A549 (cell line): ENCODE results near the gene UAP1. TPM values are rescaled to one million over a fixed set of nuclear protein-coding genes. Genes with fewer than 3 reads are reported as not detected.

Source experiments
- ATAC-seq, 2 experiments: fragments of 200-7000 bp in 1 of 2; fragments of >200 bp in 1 of 2; cut with Nextera tagmentation in 1 of 2; cut with Tn5 transposase in 1 of 2; 3 replicates each; pipeline versions ENCODE4 v1.8.0 to v1.9.1; 2018 to 2020; ENCODE audit warnings: mild to moderate bottlenecking in 1 of 2, moderate library complexity in 1 of 2
- CTCF ChIA-PET: fragments of 300-600 bp; sonication (Branson Sonifier 250); formaldehyde crosslinking; extraction: SDS; loops from one replicate; lab custom pipeline; 2021; ENCODE audit warnings: antibody characterized with exemption, inconsistent platforms; lab: Yijun Ruan, JAX
- POLR2A ChIA-PET: fragments of 350-600 bp; formaldehyde crosslinking; extraction: SDS; loops from one replicate; lab custom pipeline; 2021; ENCODE audit warnings: antibody characterized with exemption, inconsistent platforms; lab: Yijun Ruan, JAX
- DNase-seq, 2 experiments: peaks; one replicate each; pipeline versions ENCODE4 v3.0.0 to v3.0.0-alpha.2; 2011 to 2016; ENCODE audit warnings: low read depth in 1 of 2, low spot score in 1 of 2
- FAIRE-seq: peaks from 2 replicates; lab custom pipeline; 2011; peaks lifted over from hg19 to GRCh38; lab: Jason Lieb, UNC
- H3K27ac ChIP-seq, 2 experiments: fragments of >200 bp; sonication (Bioruptor Twin); formaldehyde crosslinking; 3 replicates each; pipeline ENCODE4 v1.5.1; 2016 to 2017
- H3K4me1 ChIP-seq: fragments of >200 bp; sonication (Bioruptor Twin); formaldehyde crosslinking; 3 replicates; pipeline ENCODE4 v1.6.1; 2016
- H3K4me2 ChIP-seq: fragments of >200 bp; sonication (Bioruptor Twin); formaldehyde crosslinking; 3 replicates; pipeline ENCODE4 v1.6.1; 2016
- H3K4me3 ChIP-seq: fragments of >200 bp; sonication (Bioruptor Twin); formaldehyde crosslinking; 3 replicates; pipeline ENCODE4 v1.5.1; 2016
- H3K9me3 ChIP-seq: fragments of >200 bp; sonication (Bioruptor Twin); formaldehyde crosslinking; 3 replicates; pipeline ENCODE4 v1.6.1; 2016
- CHD4 ChIP-seq: fragments of 200-600 bp; sonication (generic); IDR thresholded peaks from 2 replicates; pipeline ENCODE4 v1.6.1; 2016; ENCODE audit warnings: antibody characterized with exemption, mild to moderate bottlenecking, borderline replicate concordance
- E2F6 ChIP-seq: IDR thresholded peaks from 2 replicates; pipeline ENCODE4 v1.6.1; 2012; ENCODE audit warnings: low read depth, borderline replicate concordance
- ELK1 ChIP-seq: fragments of 150-350 bp; IDR thresholded peaks from 2 replicates; pipeline ENCODE4 v1.6.1; 2014; ENCODE audit warnings: low read depth, mild to moderate bottlenecking, low read length
- FOSB ChIP-seq: fragments of 250-450 bp; sonication (Bioruptor Pico); IDR thresholded peaks from 2 replicates; pipeline ENCODE4 v1.5.0; 2020; ENCODE audit warnings: mild to moderate bottlenecking, moderate library complexity
- FOSL2 ChIP-seq, 2 experiments: fragments of 450-650 bp in 1 of 2; fragments of >200 bp in 1 of 2; sonication (Bioruptor Twin) in 1 of 2; formaldehyde crosslinking; IDR thresholded peaks; 2 replicates each; pipeline versions ENCODE4 v1.5.0 to v1.6.1; 2016 to 2020; ENCODE audit warnings: mild to moderate bottlenecking in 1 of 2, moderate library complexity in 1 of 2
- FOXS1 ChIP-seq: fragments of 250-450 bp; sonication (Bioruptor Pico); IDR thresholded peaks from 2 replicates; pipeline ENCODE4 v1.5.0; 2020; ENCODE audit warnings: mild to moderate bottlenecking, moderate library complexity
- HEYL ChIP-seq: fragments of 250-450 bp; sonication (Bioruptor Pico); IDR thresholded peaks from 2 replicates; pipeline ENCODE4 v1.8.0; 2021; ENCODE audit warnings: mild to moderate bottlenecking, moderate library complexity
- HMGXB4 ChIP-seq: fragments of 250-450 bp; sonication (Bioruptor Pico); IDR thresholded peaks from 2 replicates; pipeline ENCODE4 v1.5.0; 2021; ENCODE audit warnings: mild to moderate bottlenecking, moderate library complexity, borderline replicate concordance
- HOXB13 ChIP-seq: fragments of 250-450 bp; sonication (Bioruptor Pico); IDR thresholded peaks from 2 replicates; pipeline ENCODE4 v1.5.0; 2020; ENCODE audit warnings: low read depth, mild to moderate bottlenecking, moderate library complexity
- HOXB5 ChIP-seq: fragments of 250-450 bp; sonication (Bioruptor Pico); IDR thresholded peaks from 2 replicates; pipeline ENCODE4 v1.5.0; 2020; ENCODE audit warnings: mild to moderate bottlenecking, moderate library complexity
- KDM1A ChIP-seq: fragments of 200-600 bp; sonication (generic); IDR thresholded peaks from 2 replicates; pipeline ENCODE4 v1.6.1; 2016; ENCODE audit warnings: low read depth, mild to moderate bottlenecking
- KDM5A ChIP-seq: fragments of 200-600 bp; sonication (generic); IDR thresholded peaks from 2 replicates; pipeline ENCODE4 v1.6.1; 2016; ENCODE audit warnings: antibody characterized with exemption, mild to moderate bottlenecking
- MAFK ChIP-seq: fragments of 450-650 bp; IDR thresholded peaks from 2 replicates; pipeline ENCODE4 v1.6.1; 2014; ENCODE audit not compliant: partially characterized antibody
- NFE2L2 ChIP-seq: fragments of 150-350 bp; conservative IDR thresholded peaks from 2 replicates; pipeline ENCODE4 v1.6.1; 2014; ENCODE audit warnings: low read length
- POLR2A ChIP-seq: IDR thresholded peaks from 2 replicates; pipeline ENCODE4 v1.6.1; 2012; ENCODE audit warnings: mild to moderate bottlenecking, low read length
- POLR2AphosphoS2 ChIP-seq: conservative IDR thresholded peaks from 2 replicates; pipeline ENCODE4 v1.6.1; 2012; ENCODE audit warnings: low read length, improper control_type of control experiment, inconsistent platforms
- RARB ChIP-seq: fragments of 250-450 bp; sonication (Bioruptor Pico); IDR thresholded peaks from 2 replicates; pipeline ENCODE4 v1.8.0; 2021; ENCODE audit warnings: mild to moderate bottlenecking, moderate library complexity
- RCOR1 ChIP-seq: fragments of 150-350 bp; IDR thresholded peaks from 2 replicates; pipeline ENCODE4 v1.6.1; 2014; ENCODE audit warnings: antibody characterized with exemption, low read length, low read depth
- TP53 ChIP-seq: fragments of 250-450 bp; sonication (Bioruptor Pico); IDR thresholded peaks from 2 replicates; pipeline ENCODE4 v1.5.0; 2021; ENCODE audit warnings: mild to moderate bottlenecking, moderate library complexity
- ZC3H11A ChIP-seq: fragments of 450-650 bp; IDR thresholded peaks from 2 replicates; pipeline ENCODE4 v1.6.1; 2014; ENCODE audit warnings: antibody characterized with exemption, mild to moderate bottlenecking
- ZSCAN20 ChIP-seq: fragments of 250-450 bp; sonication (Bioruptor Pico); IDR thresholded peaks from 2 replicates; pipeline ENCODE4 v1.8.0; 2022; ENCODE audit warnings: mild to moderate bottlenecking, moderate library complexity
- WGBS: methylation state at CpG from one replicate; pipeline ENCODE4 v1.1.6; 2017; ENCODE audit errors: missing lambda C conversion rate; 5-methylcytosine and 5-hydroxymethylcytosine counted together
- polyA plus RNA-seq, 4 experiments: library from polyadenylated mRNA; depleted of rRNA in 3 of 4; stranded (reverse); fragments of >200 nt; fragmentation: RNase III in 1 of 4; extraction: RNeasy Plus Mini Kit Qiagen cat#74134 plus additional on column Dnase treatment in 1 of 4; gene quantifications; 2 replicates in 3 of 4; 3 replicates in 1 of 4; pipeline ENCODE4 v1.2.3, GENCODE V29; 2011 to 2017

UAP1 gene
- polyA plus RNA-seq, 2 of the 4 experiments (the other 2 are of a cell fraction), result 19.8 to 25.3 TPM

GRCh38 chr1:162635418-162635817 is 73.9 kb downstream of the UAP1 start:
- CTCF ChIA-PET, result no interaction called here
- no peak overlapping the region for H3K4me2 ChIP-seq

GRCh38 chr1:162639718-162640117 is 78.2 kb downstream of the UAP1 start:
- no peak overlapping the region for H3K4me2 ChIP-seq
- H3K27ac ChIP-seq, result no peak overlapping the region
- no peaks in the 10 kb centered on the region for H3K9me3 ChIP-seq
- ChIA-PET CTCF (no interaction called here), POLR2A (no interaction called here)
- no peak overlapping the region for H3K4me3 ChIP-seq
- 53% methylated on average over 7 of the region's 7 CpGs for WGBS
- H3K4me1 ChIP-seq, result no peaks in the 10 kb centered on the region
- no peak for ATAC-seq
- FAIRE-seq, result no peak
- TF ChIP-seq ZC3H11A, result no peak
- TF ChIP-seq FOSB (CRISPR knock-in tag), result no peak
- TF ChIP-seq E2F6, result no peak
- no peak for TF ChIP-seq FOSL2 (IDR thresholded peaks at IDR 0.05)
- TF ChIP-seq FOSL2 (CRISPR knock-in tag; IDR thresholded peaks at IDR 0.05), result no peak
- TF ChIP-seq KDM5A, result no peak
- no peak for TF ChIP-seq NFE2L2
- TF ChIP-seq, all 56 proteins: peak for 0
- DNase-seq, result no peak

More at GRCh38 chr1:162635418-162635817, 73.9 kb downstream of the UAP1 start:
- no peak for TF ChIP-seq HMGXB4 (CRISPR knock-in tag)
- no peak for TF ChIP-seq RCOR1
- TF ChIP-seq POLR2AphosphoS2, result no peak
- no peak for TF ChIP-seq HOXB13
- TF ChIP-seq POLR2A, result no peak
- TF ChIP-seq ELK1, result no peak
- no peak for TF ChIP-seq MAFK
- no peak for TF ChIP-seq KDM1A
- TF ChIP-seq ZSCAN20, result no peak
- no peak for TF ChIP-seq HOXB5 (CRISPR knock-in tag)
- POLR2A ChIA-PET, result no interaction called here
- WGBS, result 64% methylated on average over 4 of the region's 4 CpGs
- no peaks in the 10 kb centered on the region for H3K4me1 ChIP-seq
- no peak overlapping the region for H3K4me3 ChIP-seq
- H3K9me3 ChIP-seq, result no peaks in the 10 kb centered on the region
- no peak for ATAC-seq
- H3K27ac ChIP-seq, result no peak overlapping the region
- no peak for FAIRE-seq
- no peak for DNase-seq

- CTCF ChIA-PET, result interaction anchor here (1.3 kb wide), 1 partner anchor 8 kb away, joined by 5 read pairs; the partner anchor contains the start of gene DDR2
- no peak overlapping the region for H3K4me3 ChIP-seq
- H3K4me1 ChIP-seq, result no peaks in the 10 kb centered on the region
- ATAC-seq, result no peak
- TF ChIP-seq FOXS1 (CRISPR knock-in tag), result no peak
- TF ChIP-seq FOSB (CRISPR knock-in tag), result no peak
- no peak for TF ChIP-seq TP53 (CRISPR knock-in tag)
- TF ChIP-seq CHD4, result no peak
- no peak for TF ChIP-seq RARB
- TF ChIP-seq HEYL (CRISPR knock-in tag), result no peak
- TF ChIP-seq ZC3H11A, result no peak
- no peaks in the 10 kb centered on the region for H3K9me3 ChIP-seq
- no peak for FAIRE-seq
- H3K4me2 ChIP-seq, result no peak overlapping the region
- POLR2A ChIA-PET, result no interaction called here
- H3K27ac ChIP-seq, result no peak overlapping the region
- 74% methylated on average over 2 of the region's 2 CpGs for WGBS
- no peak for DNase-seq
Observed at GRCh38 chr1:162641114-162641513, 79.6 kb downstream of the UAP1 start.
